ENCODE measurements around the gene ALG12. TPM values are rescaled to one million over a fixed set of nuclear protein-coding genes. Genes with fewer than 3 reads are reported as not detected.

The ALG12 gene
- total RNA-seq (2022) = 16.6 and 18.2 TPM in 2 replicates
- Bru-seq, nascent RNA = percentile 50 among the genes with signal in this experiment
- BruChase-seq, experiment 1, labeled RNA remaining after a 6-hour chase = percentile 60 among the genes with signal in this experiment
- BruChase-seq, experiment 2, labeled RNA remaining after a 2-hour chase = percentile 50 among the genes with signal in this experiment
- long read RNA-seq, full-length matches to known transcripts = 40 of 61 reads
- long read RNA-seq, partial matches to known transcripts = 10 of 61 reads
- long read RNA-seq, other reads (novel, unspliced or antisense) = 11 of 61 reads

DNA sequence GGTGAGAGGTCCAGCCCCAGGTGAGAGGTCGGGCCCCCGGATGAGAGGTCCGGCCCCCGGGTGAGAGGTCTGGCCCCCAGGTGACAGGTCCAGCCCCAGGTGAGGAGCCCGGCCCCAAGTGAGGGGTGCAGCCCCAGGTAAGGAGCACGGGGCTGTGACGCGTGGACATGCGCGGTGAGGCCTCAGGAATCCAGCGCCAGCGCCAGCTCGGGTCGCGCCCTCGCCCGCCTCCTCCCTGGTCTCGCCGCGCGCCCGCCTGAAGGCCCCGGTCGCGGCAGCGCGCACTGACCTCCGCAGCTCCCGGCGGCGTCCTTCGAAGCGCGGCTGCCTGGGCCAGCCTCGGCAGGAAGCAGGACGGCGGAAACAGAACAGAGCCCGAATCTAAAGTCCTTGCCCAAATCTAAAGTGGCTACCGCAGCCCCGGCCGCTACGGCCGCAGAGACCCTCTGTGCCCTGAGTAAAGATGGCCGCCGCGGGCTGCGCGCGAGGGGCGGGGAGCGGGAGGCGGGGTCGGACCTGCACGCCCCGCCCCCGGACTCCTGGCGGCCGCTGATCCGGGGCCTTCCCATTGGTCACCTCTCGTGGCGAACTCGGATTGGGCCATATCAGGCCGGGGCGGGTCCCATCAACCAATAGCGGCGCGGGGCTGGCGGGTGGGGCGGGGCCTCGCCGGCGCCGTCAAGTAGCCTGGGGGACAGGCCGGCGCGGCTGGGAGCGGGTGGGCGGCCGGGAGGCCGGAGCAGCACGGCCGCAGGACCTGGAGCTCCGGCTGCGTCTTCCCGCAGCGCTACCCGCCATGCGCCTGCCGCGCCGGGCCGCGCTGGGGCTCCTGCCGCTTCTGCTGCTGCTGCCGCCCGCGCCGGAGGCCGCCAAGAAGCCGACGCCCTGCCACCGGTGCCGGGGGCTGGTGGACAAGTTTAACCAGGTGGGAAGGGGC is at the start of gene ALG12, which contains the start of gene CRELD2:
ALG12 (minus strand) TSS at position 465 of the 937 bp plus-strand sequence. CDS start 4,673 bp downstream, outside the sequence.
CRELD2 (plus strand) TSS at position 661 of the 937 bp plus-strand sequence; CDS start at position 797, 136 bp downstream.
- TF ChIP-seq, protein P1, sequence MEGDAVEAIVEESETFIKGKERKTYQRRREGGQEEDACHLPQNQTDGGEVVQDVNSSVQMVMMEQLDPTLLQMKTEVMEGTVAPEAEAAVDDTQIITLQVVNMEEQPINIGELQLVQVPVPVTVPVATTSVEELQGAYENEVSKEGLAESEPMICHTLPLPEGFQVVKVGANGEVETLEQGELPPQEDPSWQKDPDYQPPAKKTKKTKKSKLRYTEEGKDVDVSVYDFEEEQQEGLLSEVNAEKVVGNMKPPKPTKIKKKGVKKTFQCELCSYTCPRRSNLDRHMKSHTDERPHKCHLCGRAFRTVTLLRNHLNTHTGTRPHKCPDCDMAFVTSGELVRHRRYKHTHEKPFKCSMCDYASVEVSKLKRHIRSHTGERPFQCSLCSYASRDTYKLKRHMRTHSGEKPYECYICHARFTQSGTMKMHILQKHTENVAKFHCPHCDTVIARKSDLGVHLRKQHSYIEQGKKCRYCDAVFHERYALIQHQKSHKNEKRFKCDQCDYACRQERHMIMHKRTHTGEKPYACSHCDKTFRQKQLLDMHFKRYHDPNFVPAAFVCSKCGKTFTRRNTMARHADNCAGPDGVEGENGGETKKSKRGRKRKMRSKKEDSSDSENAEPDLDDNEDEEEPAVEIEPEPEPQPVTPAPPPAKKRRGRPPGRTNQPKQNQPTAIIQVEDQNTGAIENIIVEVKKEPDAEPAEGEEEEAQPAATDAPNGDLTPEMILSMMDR (IDR thresholded peaks at IDR 0.05; ENCODE audit: unreplicated experiment) = no peak
- Mint-ChIP-seq H3K27me3 (ENCODE audit: insufficient read depth, unreplicated experiment) (no peaks in the 10 kb centered on the region), H3K9me3 (ENCODE audit: unreplicated experiment) (no peaks in the 10 kb centered on the region), H3K4me1 (ENCODE audit: insufficient read depth, unreplicated experiment) (no peaks in the 10 kb centered on the region), H3K36me3 (ENCODE audit: insufficient read depth, unreplicated experiment) (peaks cover 7% of the 10 kb centered on the region), H3K27ac (ENCODE audit: low read depth, unreplicated experiment) (peak within 1 kb of the TSS; percentile 83), H3K4me3 (ENCODE audit: unreplicated experiment) (peak within 1 kb of the TSS; percentile 74)
- no TSS peak for BruUV-seq (replicated peaks)
- POLR2A ChIA-PET = interaction anchor here (0.7 to 2.6 kb wide), 12 partner anchors 9 to 921 kb away, joined by 3 to 9 read pairs (median 4); no protein-coding TSS in a partner anchor
- CTCF ChIA-PET = no interaction called here
- intact Hi-C loops (cut with micrococcal nuclease) = loop anchor here (1.0 to 10.0 kb wide), 2 partner anchors 63 to 151 kb away; partner anchors contain the start of gene ZBED4
- peak; percentile 96 for DNase-seq (ENCODE audit: unreplicated experiment)

DNA sequence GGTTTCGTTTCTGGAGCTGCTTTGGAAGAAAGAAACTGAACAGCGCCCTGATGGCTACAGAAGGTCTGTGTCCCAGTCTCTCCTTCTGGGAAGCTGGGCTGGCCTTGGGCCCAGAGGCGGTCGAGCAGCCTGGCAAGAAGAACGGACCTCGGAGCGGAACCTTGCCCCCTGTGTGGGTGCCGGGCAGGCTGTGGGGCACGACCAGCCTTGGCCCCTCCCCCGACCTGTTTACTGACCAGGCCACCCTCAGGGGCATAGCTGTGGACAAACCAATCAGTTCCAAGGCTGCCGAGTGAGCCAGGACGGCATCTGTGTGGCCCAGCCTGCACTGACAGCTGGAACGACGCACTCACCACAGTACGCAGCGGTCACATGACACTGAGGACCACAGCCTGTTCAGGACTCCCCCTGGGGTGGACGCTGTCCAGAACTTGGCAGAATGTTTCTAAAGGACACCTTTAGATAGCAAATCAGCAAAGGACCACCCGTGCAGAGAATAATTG is 49.5 kb upstream of the ALG12 start:
- Mint-ChIP-seq H3K4me3 (ENCODE audit: unreplicated experiment) (no peak overlapping the region), H3K36me3 (ENCODE audit: insufficient read depth, unreplicated experiment) (peaks cover 36% of the 10 kb centered on the region), H3K27ac (ENCODE audit: low read depth, unreplicated experiment) (no peak overlapping the region), H3K27me3 (ENCODE audit: insufficient read depth, unreplicated experiment) (no peaks in the 10 kb centered on the region), H3K4me1 (ENCODE audit: insufficient read depth, unreplicated experiment) (peaks cover 11% of the 10 kb centered on the region), H3K9me3 (ENCODE audit: unreplicated experiment) (no peaks in the 10 kb centered on the region)
- intact Hi-C loops (cut with micrococcal nuclease) = no loop called here
- no peak for DNase-seq (ENCODE audit: unreplicated experiment)
- BruUV-seq (replicated peaks) = no TSS peak
- ChIA-PET POLR2A (interaction anchor here (0.9 to 6.8 kb wide), 4 partner anchors 12 to 60 kb away, joined by 4 to 46 read pairs (median 4); no protein-coding TSS in a partner anchor), CTCF (interaction anchor here (1.5 kb wide), 1 partner anchor 38 kb away, joined by 12 read pairs; no protein-coding TSS in a partner anchor)
- TF ChIP-seq, protein P1 (IDR thresholded peaks at IDR 0.05; ENCODE audit: unreplicated experiment) = no peak

DNA sequence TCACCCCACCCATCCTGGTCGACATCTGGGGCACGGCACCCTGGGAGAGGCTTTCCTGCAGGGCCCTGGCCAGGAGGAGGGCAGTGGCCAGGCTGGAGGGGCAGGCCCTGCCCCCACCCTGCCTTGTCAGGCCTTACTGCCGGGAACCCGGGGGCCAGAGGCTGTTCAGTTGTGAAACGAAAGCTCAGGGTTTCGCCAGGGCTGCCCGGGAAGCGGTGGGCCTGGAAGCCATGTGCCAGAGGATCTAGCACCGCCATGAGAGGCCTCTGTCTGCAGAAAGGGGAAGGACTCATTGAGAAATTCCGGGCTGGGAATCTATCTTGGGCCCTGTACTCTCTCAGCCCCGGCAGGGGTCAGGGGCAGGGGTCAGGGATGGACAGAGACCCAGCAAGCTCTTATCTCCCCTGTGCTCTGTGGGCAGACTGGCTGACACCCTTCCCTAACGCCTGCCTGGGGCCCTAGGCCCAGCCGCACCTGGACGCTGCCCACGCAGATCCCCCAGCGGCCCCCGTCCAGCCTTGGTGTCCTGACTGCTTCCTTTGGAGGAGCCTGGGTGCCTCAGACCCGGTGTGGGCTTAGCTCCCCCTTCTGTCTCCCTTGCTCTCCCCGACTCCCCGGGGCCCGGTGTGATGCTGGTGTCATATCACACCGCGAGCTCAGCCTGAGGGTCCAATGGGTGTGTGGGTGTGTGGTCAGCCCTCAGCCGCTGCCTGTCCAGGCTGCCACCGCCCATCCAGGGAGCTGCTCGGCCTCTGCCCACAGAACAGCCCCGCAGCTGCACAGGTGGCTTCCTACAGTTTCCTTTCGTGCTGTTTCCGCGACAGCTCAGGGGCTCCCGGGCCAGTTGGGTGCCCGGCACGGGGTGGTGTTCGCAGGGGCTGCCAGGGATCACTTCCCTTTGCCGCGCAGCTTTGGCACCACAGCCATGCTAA is 48.8 kb upstream of the ALG12 start:
- CTCF ChIA-PET = interaction anchor here (1.1 to 1.5 kb wide), 2 partner anchors 37 to 64 kb away, joined by 6 to 12 read pairs; no protein-coding TSS in a partner anchor
- peaks cover 43% of the 10 kb centered on the region for H3K36me3 Mint-ChIP-seq (ENCODE audit: insufficient read depth, unreplicated experiment)

More for the DNA sequence above, 48.8 kb upstream of the ALG12 start:
- POLR2A ChIA-PET = interaction anchor here (0.6 to 6.8 kb wide), 8 partner anchors 11 to 137 kb away, joined by 3 to 46 read pairs (median 4); no protein-coding TSS in a partner anchor
- H3K4me1 Mint-ChIP-seq (ENCODE audit: insufficient read depth, unreplicated experiment) = peaks cover 11% of the 10 kb centered on the region
- BruUV-seq (replicated peaks) = no TSS peak
- no peaks in the 10 kb centered on the region for H3K27me3 Mint-ChIP-seq (ENCODE audit: insufficient read depth, unreplicated experiment)
- no peaks in the 10 kb centered on the region for H3K9me3 Mint-ChIP-seq (ENCODE audit: unreplicated experiment)
- H3K4me3 Mint-ChIP-seq (ENCODE audit: unreplicated experiment) = no peak overlapping the region
- TF ChIP-seq, protein P1 (IDR thresholded peaks at IDR 0.05; ENCODE audit: unreplicated experiment) = no peak
- no peak overlapping the region for H3K27ac Mint-ChIP-seq (ENCODE audit: low read depth, unreplicated experiment)
- intact Hi-C loops (cut with micrococcal nuclease) = no loop called here
- no peak for DNase-seq (ENCODE audit: unreplicated experiment)

Data from MCF 10A (cell line).